ENCODE data around the gene MEGF6.

MEGF6 gene

GRCh38 chr1:3480369-3480719, 131.0 kb downstream of the MEGF6 start:
- H3K4me3 ChIP-seq (ENCODE audit: low read length) = no peak overlapping the region
- H3K9me3 ChIP-seq (ENCODE audit: insufficient read depth, low read length) = no peaks in the 10 kb centered on the region
- no peak overlapping the region for H3K9ac ChIP-seq (ENCODE audit: low read length)
- no peak overlapping the region for H3K4me2 ChIP-seq (ENCODE audit: low read length)
- no peaks in the 10 kb centered on the region for H3K36me3 ChIP-seq (replicated peaks; ENCODE audit: low read depth, low read length)
- H4K20me1 ChIP-seq (ENCODE audit: insufficient read depth, low read length) = no peaks in the 10 kb centered on the region
- TF ChIP-seq CTCF (IDR thresholded peaks at IDR 0.05; ENCODE audit: low read depth, low read length) (no peak), EZH2phosphoT487 (IDR thresholded peaks at IDR 0.05; ENCODE audit: low read depth) (no peak)
- H2AFZ ChIP-seq (ENCODE audit: low read depth, low read length) = no peak overlapping the region
- H3K27ac ChIP-seq (ENCODE audit: low read length) = no peak overlapping the region
- no peaks in the 10 kb centered on the region for H3K79me2 ChIP-seq (ENCODE audit: low read length)
- no peaks in the 10 kb centered on the region for H3K4me1 ChIP-seq (ENCODE audit: low read length)
- 0 out of 2 replicates have a peak, but pooled peaks cover 3% of the 10 kb centered on the region for H3K27me3 ChIP-seq (ENCODE audit: low read depth, low read length)

- no peak overlapping the region for H3K9ac ChIP-seq (ENCODE audit: low read length)
- H3K4me3 ChIP-seq (ENCODE audit: low read length) = no peak overlapping the region
- H3K4me1 ChIP-seq (ENCODE audit: low read length) = no peaks in the 10 kb centered on the region
- no peak overlapping the region for H2AFZ ChIP-seq (ENCODE audit: low read depth, low read length)
- TF ChIP-seq CTCF (IDR thresholded peaks at IDR 0.05; ENCODE audit: low read depth, low read length) = no peak
- no peak for TF ChIP-seq EZH2phosphoT487 (IDR thresholded peaks at IDR 0.05; ENCODE audit: low read depth)
- no peaks in the 10 kb centered on the region for H3K36me3 ChIP-seq (replicated peaks; ENCODE audit: low read depth, low read length)
- H3K9me3 ChIP-seq (ENCODE audit: insufficient read depth, low read length) = no peaks in the 10 kb centered on the region
- no peak overlapping the region for H3K4me2 ChIP-seq (ENCODE audit: low read length)
- no peaks in the 10 kb centered on the region for H4K20me1 ChIP-seq (ENCODE audit: insufficient read depth, low read length)
- H3K27me3 ChIP-seq (ENCODE audit: low read depth, low read length) = no peaks in the 10 kb centered on the region
- no peak overlapping the region for H3K27ac ChIP-seq (ENCODE audit: low read length)
- no peaks in the 10 kb centered on the region for H3K79me2 ChIP-seq (ENCODE audit: low read length)
Measured at GRCh38 chr1:3479511-3480368, 131.6 kb downstream of the MEGF6 start.

DNA sequence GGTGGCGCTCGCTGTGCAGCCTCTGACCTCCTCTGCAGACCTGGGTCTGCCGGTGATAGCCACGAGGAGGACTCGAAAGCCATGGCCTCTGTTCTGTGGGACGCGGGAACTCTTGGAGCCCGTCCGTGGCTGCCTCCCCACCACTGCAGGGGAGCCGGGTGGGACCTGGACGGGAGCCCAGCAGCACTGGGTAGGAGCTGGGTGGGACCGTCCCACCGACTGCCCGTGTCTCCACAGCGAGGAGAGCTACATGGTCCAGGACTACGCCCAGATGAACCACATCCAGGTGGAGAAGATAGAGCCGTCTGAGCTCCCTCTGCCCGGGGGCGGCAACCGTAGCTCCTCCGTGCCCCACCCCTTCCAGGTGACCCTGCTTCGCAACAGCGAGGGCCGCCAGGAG, 133.1 kb downstream of the MEGF6 start:
- no peaks in the 10 kb centered on the region for H4K20me1 ChIP-seq (ENCODE audit: insufficient read depth, low read length)
- no peaks in the 10 kb centered on the region for H3K9me3 ChIP-seq (ENCODE audit: insufficient read depth, low read length)
- no peaks in the 10 kb centered on the region for H3K36me3 ChIP-seq (replicated peaks; ENCODE audit: low read depth, low read length)
- no peak overlapping the region for H3K9ac ChIP-seq (ENCODE audit: low read length)
- H3K27ac ChIP-seq (ENCODE audit: low read length) = no peak overlapping the region
- H3K4me3 ChIP-seq (ENCODE audit: low read length) = no peak overlapping the region
- H2AFZ ChIP-seq (ENCODE audit: low read depth, low read length) = no peak overlapping the region
- TF ChIP-seq CTCF (IDR thresholded peaks at IDR 0.05; ENCODE audit: low read depth, low read length) (no peak), EZH2phosphoT487 (IDR thresholded peaks at IDR 0.05; ENCODE audit: low read depth) (no peak)
- H3K4me2 ChIP-seq (ENCODE audit: low read length) = no peak overlapping the region
- no peaks in the 10 kb centered on the region for H3K79me2 ChIP-seq (ENCODE audit: low read length)
- H3K27me3 ChIP-seq (ENCODE audit: low read depth, low read length) = no peaks in the 10 kb centered on the region
- H3K4me1 ChIP-seq (ENCODE audit: low read length) = no peaks in the 10 kb centered on the region

DNA sequence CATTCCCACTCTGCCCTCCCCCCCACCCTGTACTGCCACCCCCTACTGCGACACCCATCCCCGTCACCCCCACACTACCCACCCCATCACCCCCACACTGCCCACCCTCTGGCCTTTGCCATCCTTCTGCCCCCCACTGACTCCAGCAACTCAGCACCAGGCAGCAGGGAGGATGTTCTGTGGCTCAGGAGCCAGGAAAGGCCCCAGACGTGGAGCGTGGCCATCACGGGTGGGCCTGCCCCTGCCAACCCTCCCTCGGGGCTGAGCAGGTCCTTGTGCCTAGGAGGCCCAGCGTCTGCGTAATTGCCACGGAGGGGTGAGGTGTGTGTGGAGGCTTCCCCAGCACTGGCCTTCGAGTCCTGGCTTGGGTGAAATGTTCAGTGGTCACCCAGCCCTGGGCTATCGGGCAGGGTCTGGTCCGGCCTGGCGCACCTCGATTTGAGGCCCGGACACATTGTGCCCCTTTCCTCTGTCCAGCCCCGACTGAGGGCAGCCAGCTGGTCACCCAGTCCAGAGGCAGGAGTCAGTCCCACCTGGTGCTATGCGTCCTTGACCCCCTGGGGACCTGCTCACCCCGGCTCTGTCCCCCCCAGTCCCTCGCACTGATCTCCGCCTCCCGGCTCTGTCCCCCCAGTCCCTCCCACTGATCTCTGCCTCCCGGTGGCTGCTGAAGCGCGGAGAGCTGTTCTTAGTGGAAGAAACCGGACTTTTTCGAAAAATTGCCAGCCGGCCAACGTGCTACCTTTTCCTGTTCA, 133.9 kb downstream of the MEGF6 start:
- H3K27ac ChIP-seq (ENCODE audit: low read length) = no peak overlapping the region
- TF ChIP-seq EZH2phosphoT487 (IDR thresholded peaks at IDR 0.05; ENCODE audit: low read depth) (no peak), CTCF (IDR thresholded peaks at IDR 0.05; ENCODE audit: low read depth, low read length) (no peak)
- no peaks in the 10 kb centered on the region for H3K9me3 ChIP-seq (ENCODE audit: insufficient read depth, low read length)
- no peaks in the 10 kb centered on the region for H4K20me1 ChIP-seq (ENCODE audit: insufficient read depth, low read length)
- H3K36me3 ChIP-seq (replicated peaks; ENCODE audit: low read depth, low read length) = no peaks in the 10 kb centered on the region
- H3K4me2 ChIP-seq (ENCODE audit: low read length) = no peak overlapping the region
- H3K4me1 ChIP-seq (ENCODE audit: low read length) = no peaks in the 10 kb centered on the region
- no peaks in the 10 kb centered on the region for H3K79me2 ChIP-seq (ENCODE audit: low read length)
- no peak overlapping the region for H3K9ac ChIP-seq (ENCODE audit: low read length)
- H2AFZ ChIP-seq (ENCODE audit: low read depth, low read length) = no peak overlapping the region
- H3K4me3 ChIP-seq (ENCODE audit: low read length) = no peak overlapping the region
- H3K27me3 ChIP-seq (ENCODE audit: low read depth, low read length) = no peaks in the 10 kb centered on the region

Measured in OCI-LY3 (cell line).